SK-N-MC (cell line): ENCODE data around the gene HMX2.

ENCODE experiments used
- DNase-seq: peaks from one replicate; pipeline ENCODE4 v3.0.0-alpha.2; 2011; ENCODE audit warnings: low read depth, low spot score
- H3K27ac ChIP-seq: fragments of 200-600 bp; sonication (generic); 2 replicates; pipeline ENCODE4 v1.5.1; 2016; ENCODE audit warnings: mixed run types
- H3K36me3 ChIP-seq: fragments of 200-600 bp; sonication (generic); 2 replicates; pipeline ENCODE4 v1.6.1; 2017; ENCODE audit warnings: antibody characterized with exemption, low read length, mixed read lengths; ENCODE audit not compliant: insufficient read depth
- H3K4me3 ChIP-seq: fragments of 200-600 bp; sonication (generic); 2 replicates; pipeline ENCODE4 v1.5.1; 2016
- H3K9ac ChIP-seq: fragments of 200-600 bp; sonication (generic); 2 replicates; pipeline ENCODE4 v1.8.0; 2017; ENCODE audit warnings: mixed run types, mixed read lengths; ENCODE audit not compliant: insufficient read length
- H3K9me3 ChIP-seq: fragments of 200-600 bp; sonication (generic); 2 replicates; pipeline ENCODE4 v1.6.1; 2017; ENCODE audit warnings: low read depth, mild to moderate bottlenecking, antibody characterized with exemption, low read length, moderate library complexity, mixed read lengths
- EZH2 ChIP-seq: fragments of 200-600 bp; sonication (generic); IDR thresholded peaks from one replicate; pipeline ENCODE4 v1.6.1; 2017; ENCODE audit warnings: antibody characterized with exemption
- FOXP2 ChIP-seq: optimal IDR thresholded peaks from 2 replicates; pipeline ENCODE3; 2011; ENCODE audit warnings: mild to moderate bottlenecking, moderate library complexity; ENCODE audit not compliant: insufficient read depth; ENCODE audit errors: extremely low read length, control extremely low read depth
- POLR2AphosphoS5 ChIP-seq: IDR thresholded peaks from 2 replicates; pipeline ENCODE4 v1.6.1; 2012; ENCODE audit warnings: mild to moderate bottlenecking, low read depth, low read length, borderline replicate concordance

HMX2 gene

GRCh38 chr10:123136221-123136805, 11.6 kb upstream of the HMX2 start:
- Histone ChIP-seq H3K27ac (no peak overlapping the region), H3K9me3 (no peaks in the 10 kb centered on the region), H3K36me3 (no peaks in the 10 kb centered on the region), H3K9ac (no peak overlapping the region), H3K4me3 (no peak overlapping the region)
- no peak for TF ChIP-seq POLR2AphosphoS5
- no peak for TF ChIP-seq FOXP2
- TF ChIP-seq EZH2, result no peak
- no peak for DNase-seq

GRCh38 chr10:123136806-123137642, 10.9 kb upstream of the HMX2 start:
- Histone ChIP-seq H3K27ac (no peak overlapping the region), H3K9me3 (no peaks in the 10 kb centered on the region), H3K4me3 (no peak overlapping the region), H3K9ac (no peak overlapping the region), H3K36me3 (no peaks in the 10 kb centered on the region)
- DNase-seq, result no peak
- no peak for TF ChIP-seq FOXP2
- peak; percentile 87 for TF ChIP-seq EZH2

GRCh38 chr10:123139165-123139520, 8.8 kb upstream of the HMX2 start:
- Histone ChIP-seq H3K9me3 (no peaks in the 10 kb centered on the region), H3K36me3 (no peaks in the 10 kb centered on the region), H3K4me3 (no peak overlapping the region), H3K9ac (no peak overlapping the region), H3K27ac (no peak overlapping the region)
- TF ChIP-seq EZH2, result no peak
- TF ChIP-seq POLR2AphosphoS5, result no peak
- no peak for TF ChIP-seq FOXP2
- no peak for DNase-seq

- H3K27ac ChIP-seq, result no peak overlapping the region
- H3K9ac ChIP-seq, result no peak overlapping the region
- no peaks in the 10 kb centered on the region for H3K9me3 ChIP-seq
- no peak overlapping the region for H3K4me3 ChIP-seq
- no peak for DNase-seq
- no peaks in the 10 kb centered on the region for H3K36me3 ChIP-seq
- TF ChIP-seq EZH2, result no peak
- no peak for TF ChIP-seq FOXP2
- TF ChIP-seq POLR2AphosphoS5, result no peak
These were observed 8.3 kb upstream of the HMX2 start for GRCh38 chr10:123139521-123140163.

- TF ChIP-seq FOXP2 (no peak), EZH2 (peak; percentile 12), POLR2AphosphoS5 (no peak)
- no peak overlapping the region for H3K9ac ChIP-seq
- DNase-seq, result no peak
- no peaks in the 10 kb centered on the region for H3K36me3 ChIP-seq
- no peak overlapping the region for H3K27ac ChIP-seq
- H3K9me3 ChIP-seq, result no peaks in the 10 kb centered on the region
- H3K4me3 ChIP-seq, result no peak overlapping the region
These were observed 7.6 kb upstream of the HMX2 start for GRCh38 chr10:123140164-123140982.

GRCh38 chr10:123140983-123141390, 6.9 kb upstream of the HMX2 start:
- no peak for DNase-seq
- Histone ChIP-seq H3K9me3 (no peaks in the 10 kb centered on the region), H3K9ac (no peak overlapping the region), H3K36me3 (no peaks in the 10 kb centered on the region), H3K27ac (no peak overlapping the region), H3K4me3 (no peak overlapping the region)
- TF ChIP-seq POLR2AphosphoS5, result no peak
- TF ChIP-seq EZH2, result no peak
- no peak for TF ChIP-seq FOXP2

- no peak for DNase-seq
- TF ChIP-seq FOXP2 (no peak), POLR2AphosphoS5 (no peak), EZH2 (no peak)
- no peak overlapping the region for H3K27ac ChIP-seq
- H3K36me3 ChIP-seq, result no peaks in the 10 kb centered on the region
- H3K9ac ChIP-seq, result no peak overlapping the region
- no peaks in the 10 kb centered on the region for H3K9me3 ChIP-seq
- H3K4me3 ChIP-seq, result no peak overlapping the region
These were observed 5.9 kb upstream of the HMX2 start for GRCh38 chr10:123141791-123142700.
